Naive thymus-derived CD8-positive, alpha-beta T cell (primary cell): ENCODE measurements around the gene DRC1. TPM values are rescaled to one million over a fixed set of nuclear protein-coding genes. Genes with fewer than 3 reads are reported as not detected.
"Not testable (repeated sequence)": the region's sequence is repeated elsewhere in the genome, so short reads cannot be mapped to it uniquely, and the experiment has no call there.

Experiments used
- ATAC-seq, 2 donors: fragments of 150-1000 bp; cut with Tn5 transposase in 1 of 2; sonication (Bioruptor Pico), chemical (Tn5 transposase) in 1 of 2; 1 replicate in 1 of 2; 2 replicates in 1 of 2; pipeline ENCODE4 v1.10.0; 2021; ENCODE audit warnings: mild to moderate bottlenecking in 2 of 2, moderate library complexity in 2 of 2
- POLR2A ChIA-PET: fragments of 350-600 bp; sonication (Branson Sonifier 250); formaldehyde crosslinking; loops from one replicate; lab custom pipeline; 2021; ENCODE audit warnings: antibody characterized with exemption; lab: Charles Lee
- DNase-seq, 10 donors: peaks; one replicate each; pipeline versions ENCODE4 v3.0.0 to v3.0.0-alpha.2; 2020 to 2022
- H3K27ac Mint-ChIP-seq, 10 donors: one replicate each; pipeline ENCODE4 v1.8.0; 2020 to 2022; ENCODE audit warnings: mild to moderate bottlenecking in 10 of 10, mixed read lengths in 10 of 10, moderate library complexity in 4 of 10, inconsistent platforms in 1 of 10
- H3K27me3 Mint-ChIP-seq, 5 donors: one replicate each; pipeline ENCODE4 v1.8.0; 2021 to 2022; ENCODE audit warnings: mixed read lengths in 5 of 5
- H3K36me3 Mint-ChIP-seq, 3 donors: one replicate each; pipeline ENCODE4 v1.8.0; 2020 to 2022; ENCODE audit warnings: mixed read lengths in 3 of 3, mild to moderate bottlenecking in 2 of 3, inconsistent platforms in 1 of 3
- H3K4me1 Mint-ChIP-seq, 4 donors: one replicate each; pipeline ENCODE4 v1.8.0; 2021 to 2022; ENCODE audit warnings: mixed read lengths in 4 of 4
- H3K4me3 Mint-ChIP-seq, 10 donors: one replicate each; pipeline ENCODE4 v1.8.0; 2020 to 2022; ENCODE audit warnings: mild to moderate bottlenecking in 10 of 10, mixed read lengths in 10 of 10, moderate library complexity in 6 of 10, inconsistent platforms in 1 of 10
- H3K9me3 Mint-ChIP-seq, 9 donors: one replicate each; pipeline ENCODE4 v1.8.0; 2020 to 2022; ENCODE audit warnings: mixed read lengths in 9 of 9, mild to moderate bottlenecking in 3 of 9, inconsistent platforms in 1 of 9, moderate library complexity in 1 of 9
- polyA plus RNA-seq, 3 donors: library from polyadenylated mRNA; unstranded; fragments of 300-500 nt; fragmentation: Illumina TruSeq; gene quantifications; one replicate each; pipeline ENCODE4 v1.2.3, GENCODE V29; 2021
- total RNA-seq, 8 experiments: library from RNA in 2 of 8; stranded (reverse) in 2 of 8; gene quantifications; one replicate each; pipeline ENCODE4 v1.2.3 and lab custom pipeline; 2021 to 2026

Gene DRC1
- not detected for total RNA-seq
- not detected for polyA plus RNA-seq
- 0 to 0.26 (median 0.10) reads per million in 6 experiments for total RNA-seq (lab: John Stamatoyannopoulos, UW)

DNA sequence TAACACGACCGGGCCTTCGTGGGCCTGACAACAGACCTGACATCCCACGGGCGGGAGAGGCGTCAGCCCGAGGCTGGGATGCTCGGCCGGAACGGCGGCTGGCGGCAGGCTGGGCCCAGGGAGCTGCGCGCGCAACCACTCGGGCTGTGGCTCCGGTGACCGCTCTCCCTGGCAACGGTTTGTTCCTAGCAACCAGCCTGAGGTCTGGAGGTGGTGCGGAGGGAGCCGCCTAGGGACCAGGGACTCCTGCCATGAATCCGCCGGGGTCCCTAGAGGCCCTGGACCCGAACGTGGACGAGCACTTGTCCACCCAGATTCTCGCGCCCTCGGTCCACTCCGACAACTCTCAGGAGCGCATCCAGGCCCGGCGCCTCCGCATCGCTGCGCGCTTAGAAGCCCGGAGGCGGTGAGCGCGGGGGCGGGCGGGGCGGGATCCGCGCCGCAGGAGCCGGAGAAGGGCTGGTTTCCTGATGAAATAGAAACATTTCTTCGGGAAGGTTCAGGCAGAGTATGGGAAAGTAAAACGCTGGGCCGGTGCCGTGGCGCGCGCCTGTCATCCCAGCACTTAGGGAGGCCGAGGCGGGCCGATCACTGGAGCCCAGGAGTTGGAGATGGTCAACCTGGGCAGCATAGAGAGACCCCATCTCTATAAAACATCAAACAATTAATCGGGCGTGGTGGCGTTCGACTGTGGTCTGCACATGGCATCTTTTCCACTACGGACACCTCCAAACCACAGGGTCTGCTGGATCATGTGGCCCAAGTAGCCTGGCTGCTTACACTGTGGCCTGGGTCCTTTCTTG, at the start of gene DRC1:
DRC1 (plus strand) TSS at position 182 of the 803 bp plus-strand sequence; CDS start at position 252, 70 bp downstream.
- POLR2A ChIA-PET: no interaction called here
- DNase-seq: peak in 1 of 10 donors; percentile 3

DNA sequence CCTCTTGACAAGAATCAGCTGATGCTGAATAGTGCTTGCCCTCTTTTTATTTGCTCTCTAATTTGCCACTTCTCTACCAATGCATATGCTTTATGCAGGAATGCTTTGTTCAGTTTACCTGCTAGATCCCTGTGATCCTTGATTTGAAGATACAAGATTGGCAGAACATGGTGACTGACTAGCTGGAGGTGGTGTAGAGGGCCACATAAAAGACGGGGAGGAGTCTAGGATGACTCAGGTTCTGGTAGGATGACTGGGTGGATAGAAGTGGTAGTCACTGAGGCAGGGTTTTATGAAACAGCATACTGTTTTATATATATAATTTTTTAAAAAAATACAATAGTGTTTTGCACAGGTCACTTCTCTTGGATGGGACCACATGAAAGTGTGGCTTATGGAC, 48.8 kb upstream of the DRC1 start:
- no peaks in the 10 kb centered on the region for H3K9me3 Mint-ChIP-seq
- H3K4me1 Mint-ChIP-seq: peaks cover 29 to 64% (median 59%) of the 10 kb centered on the region in 4 donors
- peak in 1 of 2 donors; percentile 45 for ATAC-seq
- POLR2A ChIA-PET: interaction anchor here (1.0 kb wide), 1 partner anchor 28 kb away, joined by 4 read pairs; no protein-coding TSS in a partner anchor
- H3K36me3 Mint-ChIP-seq: peaks cover 0 to 24% (median 5%) of the 10 kb centered on the region in 3 donors
- DNase-seq: no peak
- peak overlapping the region in 1 of 10 donors; percentile 17 for H3K4me3 Mint-ChIP-seq
- no peaks in the 10 kb centered on the region for H3K27me3 Mint-ChIP-seq
- no peak overlapping the region for H3K27ac Mint-ChIP-seq

More for the DNA sequence above, at the start of gene DRC1:
- ATAC-seq: no peak
- H3K27me3 Mint-ChIP-seq: peaks cover under 1 to 28% (median 9%) of the 10 kb centered on the region in 5 donors
- no peaks in the 10 kb centered on the region for H3K9me3 Mint-ChIP-seq
- H3K4me1 Mint-ChIP-seq: peaks cover 4 to 15% (median 11%) of the 10 kb centered on the region in 4 donors
- H3K4me3 Mint-ChIP-seq: peak within 1 kb of the TSS in 2 of 10 donors; percentile 4 to 10
- H3K36me3 Mint-ChIP-seq: peaks cover 0 to 1% (median 0%) of the 10 kb centered on the region in 3 donors
- H3K27ac Mint-ChIP-seq: no peak within 1 kb of the TSS

DNA sequence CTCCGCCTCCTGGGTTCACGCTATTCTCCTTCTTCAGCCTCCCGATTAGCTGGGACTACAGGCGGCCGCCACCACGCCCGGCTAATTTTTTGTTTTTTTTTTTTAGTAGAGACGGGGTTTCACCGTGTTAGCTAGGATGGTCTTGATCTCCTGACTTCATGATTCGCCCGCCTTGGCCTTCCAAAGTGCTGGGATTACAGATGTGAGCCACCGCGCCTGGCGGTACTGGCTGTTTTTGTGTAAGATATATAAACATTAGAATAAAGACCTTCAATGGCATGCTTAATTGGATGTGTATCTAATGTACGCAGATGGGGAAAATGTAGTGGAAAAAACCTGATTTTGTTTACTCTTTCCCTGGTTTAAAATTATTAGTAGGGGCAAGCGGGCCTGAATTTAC, 47.3 kb upstream of the DRC1 start:
- peaks cover 32 to 70% (median 59%) of the 10 kb centered on the region in 4 donors for H3K4me1 Mint-ChIP-seq
- H3K9me3 Mint-ChIP-seq, ATAC-seq, H3K27ac Mint-ChIP-seq, H3K27me3 Mint-ChIP-seq, DNase-seq: not testable (repeated sequence)
- peaks cover 0 to 22% (median 5%) of the 10 kb centered on the region in 3 donors for H3K36me3 Mint-ChIP-seq
- POLR2A ChIA-PET: interaction anchor here (0.6 kb wide), 1 partner anchor 49 kb away, joined by 6 read pairs; no protein-coding TSS in a partner anchor
- H3K4me3 Mint-ChIP-seq: peak overlapping the region in 1 of 10 donors; percentile 30

DNA sequence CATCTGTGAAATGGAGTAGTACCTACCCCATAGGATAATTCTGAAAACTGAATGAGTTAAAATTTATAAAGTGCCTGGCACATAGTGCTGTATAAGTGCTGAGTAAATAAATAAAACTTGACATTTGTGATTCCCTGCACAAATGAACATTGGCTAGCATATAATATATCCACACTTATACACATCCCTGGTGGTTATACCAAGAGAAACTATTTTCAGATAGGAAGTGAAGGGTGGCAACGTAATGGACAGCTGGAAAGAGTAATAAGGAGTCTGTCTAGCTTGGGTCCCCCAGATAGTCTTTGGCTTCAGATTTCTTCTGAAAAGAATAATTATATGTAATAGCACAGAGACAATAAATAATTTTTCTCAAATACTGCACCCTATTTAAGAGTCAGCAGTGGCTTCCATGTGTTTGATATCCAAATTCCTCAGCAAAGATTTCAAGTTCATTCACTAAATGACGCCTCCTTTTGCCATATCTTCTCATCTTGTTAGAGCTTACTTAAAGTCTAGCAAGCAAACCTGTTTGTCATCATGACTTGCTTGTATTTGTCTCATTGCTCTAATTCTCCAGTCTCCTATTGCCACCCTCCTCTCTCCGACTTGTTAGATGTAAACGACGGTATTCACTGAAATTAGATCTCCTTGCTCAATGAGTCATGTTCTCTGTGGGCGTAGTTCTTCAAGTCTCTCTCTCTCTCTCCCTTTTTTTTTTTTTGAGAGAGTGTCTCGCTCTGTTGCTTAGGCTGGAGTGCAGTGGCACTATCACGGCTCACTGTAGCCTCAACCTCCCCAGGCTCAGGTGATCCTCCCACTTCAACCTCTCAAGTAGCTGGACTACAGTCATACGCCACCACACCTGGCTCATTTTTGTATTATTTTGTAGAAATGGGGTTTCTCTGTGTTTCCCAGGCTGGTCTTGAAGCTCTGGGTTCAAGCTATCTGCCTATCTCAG, 46.4 kb upstream of the DRC1 start:
- POLR2A ChIA-PET: no interaction called here
- Mint-ChIP-seq H3K27me3 (no peaks in the 10 kb centered on the region), H3K9me3 (no peaks in the 10 kb centered on the region), H3K27ac (peak overlapping the region in 1 of 10 donors; percentile 77), H3K36me3 (peaks cover 0 to 22% (median 5%) of the 10 kb centered on the region in 3 donors), H3K4me1 (peaks cover 37 to 78% (median 60%) of the 10 kb centered on the region in 4 donors), H3K4me3 (peak overlapping the region in 1 of 10 donors; percentile 11)
- DNase-seq (no peak), ATAC-seq (no peak)

DNA sequence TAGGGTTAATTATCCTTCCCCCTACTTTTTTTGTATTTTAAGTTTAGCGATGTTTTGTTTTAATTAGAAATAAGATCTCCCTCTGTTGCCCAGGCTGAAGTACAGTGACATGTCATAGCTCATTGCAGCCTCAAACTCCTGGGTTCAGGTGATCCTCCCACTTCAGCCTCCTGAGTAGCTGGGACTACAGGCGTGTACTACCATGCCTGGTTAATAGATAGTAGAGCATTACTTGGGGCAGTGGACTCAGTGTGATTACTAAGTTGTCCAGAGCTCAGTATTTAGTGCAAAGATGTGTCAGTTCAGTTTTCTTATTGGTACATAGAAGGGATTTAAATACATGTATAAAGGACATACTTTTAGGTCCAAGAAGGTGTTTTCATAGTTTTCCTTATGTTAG, 45.6 kb upstream of the DRC1 start:
- DNase-seq (no peak), ATAC-seq (no peak)
- POLR2A ChIA-PET: no interaction called here
- H3K4me1 Mint-ChIP-seq: peaks cover 39 to 86% (median 59%) of the 10 kb centered on the region in 4 donors
- H3K4me3 Mint-ChIP-seq: no peak overlapping the region
- H3K27ac Mint-ChIP-seq: peak overlapping the region in 1 of 10 donors; percentile 57
- H3K9me3 Mint-ChIP-seq: no peaks in the 10 kb centered on the region
- no peaks in the 10 kb centered on the region for H3K27me3 Mint-ChIP-seq
- peaks cover 0 to 22% (median 5%) of the 10 kb centered on the region in 3 donors for H3K36me3 Mint-ChIP-seq

DNA sequence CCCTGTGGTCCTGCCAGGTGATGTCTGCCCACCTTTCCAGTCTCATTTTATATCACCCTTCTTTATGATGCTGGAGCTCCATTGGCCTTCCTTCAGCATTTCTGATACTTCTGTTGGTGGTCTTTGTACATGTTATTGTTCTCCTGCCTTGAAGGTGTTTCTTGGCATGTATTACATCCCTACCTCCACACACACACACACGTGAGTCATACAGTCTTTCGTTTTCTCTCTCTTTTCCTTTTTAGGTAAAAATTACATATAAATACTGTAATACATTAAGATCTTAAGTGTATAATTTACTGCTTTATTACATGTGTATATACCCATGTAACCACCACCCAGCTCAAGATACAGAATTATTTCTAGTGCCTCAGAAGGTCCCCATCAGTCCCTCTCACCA, 44.9 kb upstream of the DRC1 start:
- no peak overlapping the region for H3K27ac Mint-ChIP-seq
- no peaks in the 10 kb centered on the region for H3K27me3 Mint-ChIP-seq
- DNase-seq: no peak
- no peaks in the 10 kb centered on the region for H3K9me3 Mint-ChIP-seq
- POLR2A ChIA-PET: no interaction called here
- no peak overlapping the region for H3K4me3 Mint-ChIP-seq
- peaks cover 0 to 24% (median 7%) of the 10 kb centered on the region in 3 donors for H3K36me3 Mint-ChIP-seq
- ATAC-seq: no peak
- peaks cover 36 to 86% (median 57%) of the 10 kb centered on the region in 4 donors for H3K4me1 Mint-ChIP-seq

DNA sequence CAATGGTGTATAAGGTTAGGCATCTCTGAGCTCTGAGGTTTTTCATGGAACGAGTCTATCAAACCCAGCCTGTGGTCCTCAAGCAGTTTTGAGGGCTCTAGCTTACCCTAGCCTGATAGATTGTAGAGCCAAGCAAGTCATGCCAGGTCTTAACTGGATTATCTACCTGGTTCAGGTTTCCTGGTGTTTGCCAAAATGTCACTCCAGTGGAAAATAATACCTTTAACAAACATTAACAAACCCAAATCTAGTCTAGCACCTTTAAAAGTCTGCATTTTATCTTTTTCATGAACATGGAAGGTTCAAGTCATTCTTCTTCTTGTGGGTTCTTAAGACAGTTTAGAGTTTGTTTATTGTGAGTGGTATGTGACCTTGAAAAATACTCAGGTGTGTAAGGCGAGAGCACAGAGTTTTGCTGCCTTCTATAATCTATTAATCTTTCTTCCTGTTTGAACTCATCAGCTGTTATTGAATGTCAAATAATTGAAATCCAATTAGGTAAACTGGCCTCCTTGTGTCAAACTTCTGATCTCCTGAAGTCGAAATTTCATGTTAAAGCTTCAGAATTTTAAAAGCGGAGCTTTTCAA, 41.7 kb upstream of the DRC1 start:
- Mint-ChIP-seq H3K9me3 (no peaks in the 10 kb centered on the region), H3K27ac (peak overlapping the region in 1 of 10 donors; percentile 53), H3K36me3 (peaks cover 0 to 9% (median 3%) of the 10 kb centered on the region in 3 donors), H3K4me3 (no peak overlapping the region), H3K27me3 (no peaks in the 10 kb centered on the region), H3K4me1 (peaks cover 39 to 78% (median 51%) of the 10 kb centered on the region in 4 donors)
- ATAC-seq: no peak
- no peak for DNase-seq
- POLR2A ChIA-PET: no interaction called here

DNA sequence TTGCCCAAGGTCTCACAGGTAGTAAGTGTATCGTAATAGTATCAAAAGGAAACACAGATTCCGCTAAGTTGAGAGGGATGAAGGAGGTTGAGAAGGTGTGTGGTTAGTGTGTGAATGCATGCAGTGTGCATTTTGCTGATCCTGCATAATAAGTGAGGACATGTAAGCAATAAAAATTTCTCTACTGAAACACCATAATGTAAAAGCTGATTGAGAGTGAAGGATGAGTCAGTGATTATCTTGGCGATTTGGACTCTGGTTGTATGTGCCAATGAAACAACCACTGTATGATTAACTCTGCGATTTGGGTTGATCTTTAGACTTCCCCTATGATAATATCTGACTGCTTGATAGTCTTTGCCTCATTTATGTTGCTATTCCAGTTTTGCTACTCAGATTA, 38.4 kb upstream of the DRC1 start:
- H3K4me1 Mint-ChIP-seq: peaks cover 24 to 47% (median 32%) of the 10 kb centered on the region in 4 donors
- H3K27me3 Mint-ChIP-seq: no peaks in the 10 kb centered on the region
- POLR2A ChIA-PET: no interaction called here
- peaks cover 0 to 30% (median 15%) of the 10 kb centered on the region in 3 donors for H3K36me3 Mint-ChIP-seq
- H3K9me3 Mint-ChIP-seq: no peaks in the 10 kb centered on the region
- no peak overlapping the region for H3K4me3 Mint-ChIP-seq
- DNase-seq: no peak
- no peak for ATAC-seq
- H3K27ac Mint-ChIP-seq: no peak overlapping the region

DNA sequence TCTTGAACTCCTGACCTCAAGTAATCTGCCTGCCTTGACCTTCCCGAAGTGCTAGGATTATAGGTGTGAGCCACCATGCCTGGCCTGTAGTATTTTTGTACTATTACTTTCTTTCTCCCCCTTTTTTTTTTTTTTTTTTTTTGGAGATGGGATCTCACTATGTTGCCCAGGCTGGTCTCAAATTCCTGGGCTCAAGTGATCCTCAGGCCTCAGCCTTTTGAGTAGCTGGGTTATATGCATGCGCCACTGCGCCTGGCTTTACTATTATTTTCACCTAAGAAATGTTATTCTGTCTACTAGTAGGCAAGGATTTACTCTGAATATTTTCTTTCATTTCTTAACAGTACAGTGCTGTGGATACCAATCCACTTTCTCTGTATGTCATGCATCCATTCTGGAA, 37.8 kb upstream of the DRC1 start:
- no peak for DNase-seq
- Mint-ChIP-seq H3K27me3 (no peaks in the 10 kb centered on the region), H3K27ac (no peak overlapping the region), H3K36me3 (peaks cover 0 to 36% (median 18%) of the 10 kb centered on the region in 3 donors), H3K9me3 (no peaks in the 10 kb centered on the region), H3K4me1 (peaks cover 20 to 41% (median 29%) of the 10 kb centered on the region in 4 donors), H3K4me3 (no peak overlapping the region)
- POLR2A ChIA-PET: no interaction called here
- no peak for ATAC-seq

DNA sequence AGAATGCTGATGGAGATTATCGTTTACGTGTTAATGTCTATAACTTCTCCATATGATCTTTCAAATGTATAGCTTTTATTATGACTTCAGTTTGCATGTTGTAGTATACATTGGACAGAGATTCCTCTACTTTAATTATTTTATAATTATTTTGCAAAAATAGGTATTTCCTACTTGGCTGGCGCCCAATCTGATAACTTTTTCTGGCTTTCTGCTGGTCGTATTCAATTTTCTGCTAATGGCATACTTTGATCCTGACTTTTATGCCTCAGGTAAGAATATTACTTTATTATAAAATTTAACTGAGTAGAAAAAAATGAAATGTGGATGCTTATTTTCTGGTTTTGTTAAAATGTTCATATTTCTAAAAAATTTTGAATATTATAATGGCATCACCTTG, 37.1 kb upstream of the DRC1 start:
- Mint-ChIP-seq H3K27me3 (no peaks in the 10 kb centered on the region), H3K4me1 (peaks cover 15 to 34% (median 24%) of the 10 kb centered on the region in 4 donors), H3K36me3 (peaks cover 5 to 43% (median 25%) of the 10 kb centered on the region in 3 donors), H3K27ac (no peak overlapping the region), H3K4me3 (no peak overlapping the region), H3K9me3 (no peaks in the 10 kb centered on the region)
- no peak for ATAC-seq
- POLR2A ChIA-PET: no interaction called here
- DNase-seq: no peak

DNA sequence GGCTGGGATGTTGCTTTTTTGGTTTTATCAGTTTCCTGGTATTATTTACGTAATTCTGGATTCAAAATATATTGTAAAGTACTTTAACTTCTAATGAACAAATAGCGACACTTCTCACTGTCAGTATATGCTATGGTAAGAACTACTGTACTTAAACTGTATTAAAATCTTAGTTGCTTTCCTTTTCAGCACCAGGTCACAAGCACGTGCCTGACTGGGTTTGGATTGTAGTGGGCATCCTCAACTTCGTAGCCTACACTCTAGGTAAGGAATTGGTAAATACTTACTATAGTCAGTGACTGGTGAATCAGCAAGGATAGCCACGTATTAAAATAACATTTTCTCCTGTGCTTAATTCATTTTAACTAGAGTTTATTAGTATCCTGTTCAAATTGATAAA, 34.8 kb upstream of the DRC1 start:
- POLR2A ChIA-PET: no interaction called here
- Mint-ChIP-seq H3K36me3 (peaks cover 5 to 51% (median 28%) of the 10 kb centered on the region in 3 donors), H3K4me3 (no peak overlapping the region), H3K27me3 (no peaks in the 10 kb centered on the region), H3K4me1 (peaks cover 8 to 15% (median 12%) of the 10 kb centered on the region in 4 donors), H3K9me3 (peaks cover 0 to 3% (median 0%) of the 10 kb centered on the region in 9 donors), H3K27ac (no peak overlapping the region)
- DNase-seq: no peak
- ATAC-seq: no peak

DNA sequence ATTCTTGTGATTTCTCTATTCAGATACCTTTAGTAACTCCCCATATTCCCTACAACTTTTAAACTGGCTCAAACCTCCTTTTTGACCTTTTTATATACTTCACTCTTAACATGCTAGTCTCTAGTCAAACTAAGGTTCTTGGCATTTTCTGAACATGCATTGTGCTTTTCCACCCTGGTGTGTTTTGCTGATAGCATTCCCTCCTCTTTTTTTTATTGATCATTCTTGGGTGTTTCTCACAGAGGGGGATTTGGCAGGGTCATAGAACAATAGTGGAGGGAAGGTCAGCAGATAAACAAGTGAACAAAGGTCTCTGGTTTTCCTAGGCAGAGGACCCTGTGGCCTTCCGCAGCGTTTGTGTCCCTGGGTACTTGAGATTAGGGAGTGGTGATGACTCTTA, 32.1 kb upstream of the DRC1 start:
- ATAC-seq, H3K9me3 Mint-ChIP-seq, POLR2A ChIA-PET, H3K4me1 Mint-ChIP-seq, H3K4me3 Mint-ChIP-seq, DNase-seq, H3K27me3 Mint-ChIP-seq: not testable (repeated sequence)
- Mint-ChIP-seq H3K36me3 (peaks cover 12 to 72% (median 37%) of the 10 kb centered on the region in 3 donors), H3K27ac (peak overlapping the region in 4 of 10 donors; percentile 4 to 33 (median 12))
